ENCODE data around the gene CTNNBIP1. TPM values are rescaled to one million over a fixed set of nuclear protein-coding genes. Genes with fewer than 3 reads are reported as not detected.
A peak's percentile ranks its signal among the peaks of the same experiment; 100 is the strongest.

Gene CTNNBIP1
- polyA plus RNA-seq, 3 donors, result 26.2 to 26.8 (median 26.3) TPM

DNA sequence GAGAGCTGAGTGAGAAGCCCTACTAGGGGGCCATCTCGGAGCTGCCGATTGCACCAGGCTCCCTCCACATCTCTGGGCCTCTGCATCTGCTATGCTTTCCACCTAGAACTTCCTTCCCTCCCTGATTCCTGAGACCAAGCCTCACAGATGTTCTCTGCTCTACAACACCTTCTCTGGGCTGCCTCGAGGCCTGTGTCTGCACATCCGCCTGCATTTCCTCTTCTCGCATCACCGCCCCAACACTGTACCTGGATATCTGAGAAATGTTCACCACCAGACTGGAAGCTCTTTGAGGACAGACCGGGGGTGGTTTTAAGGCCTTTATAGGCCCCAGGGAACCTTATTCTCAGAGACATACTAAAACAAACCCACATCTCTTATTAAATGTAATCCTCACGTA lies 20.7 kb downstream of the CTNNBIP1 start:
- no peak overlapping the region for H3K4me3 ChIP-seq (replicated peaks in 1 of 3; ENCODE audit: low read depth in 2 of 3, low read length in 3 of 3)
- TF ChIP-seq, protein P1, sequence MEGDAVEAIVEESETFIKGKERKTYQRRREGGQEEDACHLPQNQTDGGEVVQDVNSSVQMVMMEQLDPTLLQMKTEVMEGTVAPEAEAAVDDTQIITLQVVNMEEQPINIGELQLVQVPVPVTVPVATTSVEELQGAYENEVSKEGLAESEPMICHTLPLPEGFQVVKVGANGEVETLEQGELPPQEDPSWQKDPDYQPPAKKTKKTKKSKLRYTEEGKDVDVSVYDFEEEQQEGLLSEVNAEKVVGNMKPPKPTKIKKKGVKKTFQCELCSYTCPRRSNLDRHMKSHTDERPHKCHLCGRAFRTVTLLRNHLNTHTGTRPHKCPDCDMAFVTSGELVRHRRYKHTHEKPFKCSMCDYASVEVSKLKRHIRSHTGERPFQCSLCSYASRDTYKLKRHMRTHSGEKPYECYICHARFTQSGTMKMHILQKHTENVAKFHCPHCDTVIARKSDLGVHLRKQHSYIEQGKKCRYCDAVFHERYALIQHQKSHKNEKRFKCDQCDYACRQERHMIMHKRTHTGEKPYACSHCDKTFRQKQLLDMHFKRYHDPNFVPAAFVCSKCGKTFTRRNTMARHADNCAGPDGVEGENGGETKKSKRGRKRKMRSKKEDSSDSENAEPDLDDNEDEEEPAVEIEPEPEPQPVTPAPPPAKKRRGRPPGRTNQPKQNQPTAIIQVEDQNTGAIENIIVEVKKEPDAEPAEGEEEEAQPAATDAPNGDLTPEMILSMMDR (IDR thresholded peaks at IDR 0.05), result no peak
- peaks cover 56% of the 10 kb centered on the region for H3K79me2 ChIP-seq (ENCODE audit: insufficient read depth, low read length)
- DNase-seq, result no peak
- Mint-ChIP-seq H3K9me3 (no peaks in the 10 kb centered on the region), H3K27me3 (ENCODE audit: low read depth in 3 of 3) (no peaks in the 10 kb centered on the region), H3K4me1 (peaks cover 48% of the 10 kb centered on the region), H3K27ac (peak overlapping the region in 5 of 7 donors; percentile 3 to 64 (median 29)), H3K4me3 (no peak overlapping the region), H3K36me3 (peaks cover 31 to 46% of the 10 kb centered on the region in 2 donors)
- intact Hi-C loops (cut with micrococcal nuclease), result no loop called here
- no peak overlapping the region for H2AFZ ChIP-seq (ENCODE audit: insufficient read depth, low read depth, low read length, poor library complexity, severe bottlenecking)
- H3K4me2 ChIP-seq (replicated peaks; ENCODE audit: extremely low read depth, low read length, poor library complexity, severe bottlenecking), result no peak overlapping the region
- no peak overlapping the region for H3K9ac ChIP-seq (ENCODE audit: insufficient read depth, low read length, poor library complexity, severe bottlenecking)
- peaks cover 3% of the 10 kb centered on the region for H4K20me1 ChIP-seq (ENCODE audit: insufficient read depth, low read length)
- peak overlapping the region in 1 of 2 donors; percentile 60 for H3K27ac ChIP-seq (ENCODE audit: low read depth in 1 of 2, low read length in 2 of 2)
- H3K4me1 ChIP-seq (ENCODE audit: control insufficient read depth in 1 of 2, insufficient read depth in 2 of 2, low read length in 2 of 2), result peaks cover 49 to 51% of the 10 kb centered on the region in 2 donors
- WGBS (ENCODE audit: insufficient coverage), result 25% methylated on average over 6 of the region's 8 CpGs
- H3K9me3 ChIP-seq (replicated peaks in 1 of 2; ENCODE audit: control insufficient read depth in 1 of 2, insufficient read depth in 1 of 2, low read length in 2 of 2), result no peaks in the 10 kb centered on the region
- H3K27me3 ChIP-seq (ENCODE audit: control insufficient read depth in 2 of 2, insufficient read depth in 2 of 2, low read length in 2 of 2), result no peaks in the 10 kb centered on the region
- H3K36me3 ChIP-seq (replicated peaks in 1 of 2; ENCODE audit: control insufficient read depth in 1 of 2, insufficient read depth in 2 of 2, low read length in 2 of 2), result peaks cover 7 to 26% of the 10 kb centered on the region in 2 donors

DNA sequence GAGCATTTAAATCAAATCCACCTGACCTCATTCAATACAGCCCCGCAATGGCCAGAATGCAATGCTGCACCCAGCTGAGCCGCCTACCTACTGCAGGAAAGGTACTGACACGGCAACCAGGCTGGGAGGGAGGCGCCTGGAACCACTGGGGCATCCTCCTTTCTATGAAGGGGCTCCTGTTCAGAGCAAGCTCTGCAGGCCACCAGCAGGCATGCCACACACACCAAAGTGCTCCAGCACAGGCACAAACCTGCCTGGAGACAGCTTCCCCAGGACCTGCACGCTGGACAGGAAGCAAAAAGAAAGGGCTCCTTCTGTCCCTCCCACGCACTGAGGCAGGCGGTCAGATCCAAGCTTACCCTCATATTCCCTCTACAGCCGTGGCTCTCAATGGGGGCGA lies 21.2 kb downstream of the CTNNBIP1 start:
- intact Hi-C loops (cut with micrococcal nuclease), result no loop called here
- peak overlapping the region in 1 of 7 donors; percentile 29 for H3K27ac Mint-ChIP-seq
- TF ChIP-seq, protein P1 (IDR thresholded peaks at IDR 0.05), result no peak

More for the DNA sequence above, 21.2 kb downstream of the CTNNBIP1 start:
- H3K36me3 Mint-ChIP-seq, result peaks cover 34 to 51% of the 10 kb centered on the region in 2 donors
- peaks cover 43% of the 10 kb centered on the region for H3K4me1 Mint-ChIP-seq
- peaks cover 3% of the 10 kb centered on the region for H4K20me1 ChIP-seq (ENCODE audit: insufficient read depth, low read length)
- no peaks in the 10 kb centered on the region for H3K9me3 ChIP-seq (replicated peaks in 1 of 2; ENCODE audit: control insufficient read depth in 1 of 2, insufficient read depth in 1 of 2, low read length in 2 of 2)
- 93% methylated on average over 8 of the region's 9 CpGs for WGBS (ENCODE audit: insufficient coverage)
- H3K9ac ChIP-seq (ENCODE audit: insufficient read depth, low read length, poor library complexity, severe bottlenecking), result no peak overlapping the region
- no peaks in the 10 kb centered on the region for H3K27me3 Mint-ChIP-seq (ENCODE audit: low read depth in 3 of 3)
- H2AFZ ChIP-seq (ENCODE audit: insufficient read depth, low read depth, low read length, poor library complexity, severe bottlenecking), result no peak overlapping the region
- no peaks in the 10 kb centered on the region for H3K27me3 ChIP-seq (ENCODE audit: control insufficient read depth in 2 of 2, insufficient read depth in 2 of 2, low read length in 2 of 2)
- peaks cover 7 to 26% of the 10 kb centered on the region in 2 donors for H3K36me3 ChIP-seq (replicated peaks in 1 of 2; ENCODE audit: control insufficient read depth in 1 of 2, insufficient read depth in 2 of 2, low read length in 2 of 2)
- DNase-seq, result peak in 1 of 3 donors; percentile 2
- peak overlapping the region in 1 of 2 donors; percentile 60 for H3K27ac ChIP-seq (ENCODE audit: low read depth in 1 of 2, low read length in 2 of 2)
- H3K4me1 ChIP-seq (ENCODE audit: control insufficient read depth in 1 of 2, insufficient read depth in 2 of 2, low read length in 2 of 2), result peaks cover 44 to 46% of the 10 kb centered on the region in 2 donors
- H3K4me3 ChIP-seq (replicated peaks in 1 of 3; ENCODE audit: low read depth in 2 of 3, low read length in 3 of 3), result no peak overlapping the region
- peaks cover 58% of the 10 kb centered on the region for H3K79me2 ChIP-seq (ENCODE audit: insufficient read depth, low read length)
- no peak overlapping the region for H3K4me2 ChIP-seq (replicated peaks; ENCODE audit: extremely low read depth, low read length, poor library complexity, severe bottlenecking)
- H3K9me3 Mint-ChIP-seq, result no peaks in the 10 kb centered on the region
- H3K4me3 Mint-ChIP-seq, result no peak overlapping the region

Measured in CD14-positive monocyte (primary cell).